ENCODE measurements around the gene CAMK1D.

DNA sequence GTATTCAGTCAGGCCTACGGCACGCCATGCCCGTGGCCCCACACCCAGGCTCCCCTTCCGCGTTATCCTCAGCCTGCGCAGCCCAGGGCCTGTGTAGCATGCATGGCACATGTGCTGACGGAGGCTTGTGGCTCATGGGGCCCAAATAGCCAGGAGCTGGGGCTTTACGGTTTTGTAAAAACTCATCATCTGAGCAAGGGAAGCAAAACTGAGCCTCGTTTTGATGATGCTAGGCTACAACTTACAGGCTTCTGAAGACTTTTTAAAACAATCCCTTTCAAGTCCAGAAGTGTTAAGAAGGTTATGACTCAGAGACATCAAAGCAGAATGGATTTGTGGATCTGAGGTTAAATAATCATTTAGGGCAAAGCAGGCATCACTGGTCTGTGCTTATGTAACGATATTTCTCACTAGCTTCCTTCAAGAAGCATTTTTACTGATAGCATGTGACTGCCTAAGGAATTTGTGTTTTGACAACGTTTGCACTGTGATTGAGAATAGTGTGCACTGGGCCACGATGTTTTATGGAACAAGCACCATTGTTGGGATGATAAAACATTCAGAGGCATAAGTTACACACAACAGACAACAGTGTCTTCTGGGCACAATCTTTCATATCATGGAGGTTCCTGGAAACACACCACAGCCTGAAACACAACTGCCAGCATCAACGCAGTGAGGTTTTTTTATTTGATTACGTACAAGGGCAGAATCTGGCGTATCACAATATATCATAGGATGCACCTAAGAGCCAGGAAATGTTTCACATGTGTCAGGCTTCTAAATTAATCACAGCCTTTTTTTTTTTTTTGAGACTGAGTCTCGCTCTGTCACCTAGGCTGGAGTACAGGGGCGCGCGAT lies 377.9 kb downstream of the CAMK1D start:
- TF ChIP-seq, protein P1, sequence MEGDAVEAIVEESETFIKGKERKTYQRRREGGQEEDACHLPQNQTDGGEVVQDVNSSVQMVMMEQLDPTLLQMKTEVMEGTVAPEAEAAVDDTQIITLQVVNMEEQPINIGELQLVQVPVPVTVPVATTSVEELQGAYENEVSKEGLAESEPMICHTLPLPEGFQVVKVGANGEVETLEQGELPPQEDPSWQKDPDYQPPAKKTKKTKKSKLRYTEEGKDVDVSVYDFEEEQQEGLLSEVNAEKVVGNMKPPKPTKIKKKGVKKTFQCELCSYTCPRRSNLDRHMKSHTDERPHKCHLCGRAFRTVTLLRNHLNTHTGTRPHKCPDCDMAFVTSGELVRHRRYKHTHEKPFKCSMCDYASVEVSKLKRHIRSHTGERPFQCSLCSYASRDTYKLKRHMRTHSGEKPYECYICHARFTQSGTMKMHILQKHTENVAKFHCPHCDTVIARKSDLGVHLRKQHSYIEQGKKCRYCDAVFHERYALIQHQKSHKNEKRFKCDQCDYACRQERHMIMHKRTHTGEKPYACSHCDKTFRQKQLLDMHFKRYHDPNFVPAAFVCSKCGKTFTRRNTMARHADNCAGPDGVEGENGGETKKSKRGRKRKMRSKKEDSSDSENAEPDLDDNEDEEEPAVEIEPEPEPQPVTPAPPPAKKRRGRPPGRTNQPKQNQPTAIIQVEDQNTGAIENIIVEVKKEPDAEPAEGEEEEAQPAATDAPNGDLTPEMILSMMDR (IDR thresholded peaks at IDR 0.05): no peak
- TF ChIP-seq POLR2A (IDR thresholded peaks at IDR 0.05): no peak

All from heart left ventricle (tissue), 13 donors.